Putamen (tissue), 1 donor: ENCODE data around the gene TRIM71.
"Not testable (repeated sequence)": the region's sequence is repeated elsewhere in the genome, so short reads cannot be mapped to it uniquely, and the experiment has no call there.

ENCODE experiments used
- DNase-seq: peaks from one replicate; pipeline ENCODE4 v3.0.0-alpha.2; 2016; ENCODE audit warnings: low spot score

TRIM71 gene

GRCh38 chr3:32890420-32891276, 72.9 kb downstream of the TRIM71 start:
- no peak for DNase-seq

GRCh38 chr3:32891365-32891764, 73.6 kb downstream of the TRIM71 start:
- no peak for DNase-seq

GRCh38 chr3:32892625-32893598, 75.1 kb downstream of the TRIM71 start:
- DNase-seq, result no peak

- no peak for DNase-seq
Measured at GRCh38 chr3:32894977-32895376, 77.2 kb downstream of the TRIM71 start.

- DNase-seq, result peak; percentile 53
Measured at GRCh38 chr3:32895701-32896100, 77.9 kb downstream of the TRIM71 start.

- no peak for DNase-seq
Measured at GRCh38 chr3:32896143-32896542, 78.3 kb downstream of the TRIM71 start.

- no peak for DNase-seq
Measured at GRCh38 chr3:32897001-32897601, 79.3 kb downstream of the TRIM71 start.

GRCh38 chr3:32897981-32898623, 80.3 kb downstream of the TRIM71 start:
- DNase-seq, result no peak

GRCh38 chr3:32899265-32899664, 81.5 kb downstream of the TRIM71 start:
- no peak for DNase-seq

GRCh38 chr3:32901005-32901932, 83.5 kb downstream of the TRIM71 start:
- DNase-seq, result no peak

- DNase-seq, result not testable (repeated sequence)
Measured at GRCh38 chr3:32902887-32903371, 85.1 kb downstream of the TRIM71 start.

GRCh38 chr3:32903953-32904352, 86.2 kb downstream of the TRIM71 start:
- no peak for DNase-seq

- no peak for DNase-seq
Measured at GRCh38 chr3:32909999-32910398, 92.2 kb downstream of the TRIM71 start.

GRCh38 chr3:32910954-32911353, 93.2 kb downstream of the TRIM71 start:
- no peak for DNase-seq

GRCh38 chr3:32912046-32912445, 94.2 kb downstream of the TRIM71 start:
- DNase-seq, result no peak

- DNase-seq, result no peak
Measured at GRCh38 chr3:32913790-32914446, 96.1 kb downstream of the TRIM71 start.

- DNase-seq, result no peak
Measured at GRCh38 chr3:32919920-32920319, 102.1 kb downstream of the TRIM71 start.

- no peak for DNase-seq
Measured at GRCh38 chr3:32922078-32922477, 104.3 kb downstream of the TRIM71 start.

- DNase-seq, result no peak
Measured at GRCh38 chr3:32930161-32930560, 112.4 kb downstream of the TRIM71 start.

- DNase-seq, result not testable (repeated sequence)
Measured at GRCh38 chr3:32931273-32931672, 113.5 kb downstream of the TRIM71 start.
